Glomerular visceral epithelial cell (primary cell): ENCODE data around the gene TMEM135.

Experiments used
- DNase-seq: peaks from one replicate; pipeline ENCODE4 v3.0.0-alpha.2; 2016; ENCODE audit errors: extremely low spot score

The TMEM135 gene

DNA sequence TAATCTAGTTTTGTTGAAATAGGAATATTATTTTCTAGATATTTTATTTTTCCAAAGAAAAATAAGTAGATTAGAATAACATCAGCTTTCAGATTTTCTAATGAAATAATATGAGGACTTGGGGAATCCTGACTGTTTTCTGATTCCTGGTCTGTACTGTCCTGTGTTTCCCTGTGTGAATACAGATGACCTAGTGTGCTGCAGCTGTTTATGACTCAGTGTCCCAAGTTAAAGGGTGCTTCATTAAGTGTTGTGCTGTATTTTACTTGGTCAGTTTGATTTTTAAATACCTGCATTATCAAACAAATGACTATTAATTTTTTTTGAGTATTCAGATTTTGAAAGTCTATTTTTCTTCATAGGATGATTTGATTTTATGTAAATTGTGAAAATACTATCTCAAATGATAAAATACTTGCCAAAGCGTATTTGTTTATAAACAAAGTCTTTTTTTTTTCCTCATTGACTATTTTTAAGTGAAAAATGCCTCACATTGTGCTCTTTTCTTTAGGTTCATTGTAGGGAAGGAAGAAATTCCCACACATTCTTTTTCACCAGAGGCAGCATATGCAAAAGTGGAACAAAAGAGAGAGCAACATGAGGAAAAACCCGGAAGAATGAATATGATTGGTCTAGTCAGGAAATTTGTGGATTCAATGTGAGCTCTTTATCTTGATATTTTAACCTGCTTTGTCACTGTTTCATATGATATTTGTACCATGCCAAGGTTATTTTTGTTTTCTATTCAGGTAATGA is 264.2 kb downstream of the TMEM135 start:
- no peak for DNase-seq

DNA sequence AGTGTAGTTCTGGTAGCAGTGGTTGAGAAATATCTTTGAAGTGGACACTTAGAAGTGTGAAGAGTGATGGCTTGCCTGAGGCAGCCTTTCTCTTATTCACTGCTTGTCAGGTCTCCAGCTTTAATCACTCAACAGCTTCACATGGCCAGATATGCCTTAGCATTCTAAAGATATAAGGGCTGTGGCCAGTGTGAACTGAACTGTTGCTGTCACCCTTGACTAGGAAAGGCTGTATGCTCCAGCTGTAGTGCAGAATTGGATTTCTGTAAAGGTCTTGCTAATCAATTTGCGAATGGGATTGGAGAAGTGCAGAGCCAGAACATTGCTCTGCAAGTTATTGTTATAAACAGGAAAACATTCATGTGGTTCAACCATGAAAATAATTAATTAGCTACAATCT is 266.7 kb downstream of the TMEM135 start:
- no peak for DNase-seq

DNA sequence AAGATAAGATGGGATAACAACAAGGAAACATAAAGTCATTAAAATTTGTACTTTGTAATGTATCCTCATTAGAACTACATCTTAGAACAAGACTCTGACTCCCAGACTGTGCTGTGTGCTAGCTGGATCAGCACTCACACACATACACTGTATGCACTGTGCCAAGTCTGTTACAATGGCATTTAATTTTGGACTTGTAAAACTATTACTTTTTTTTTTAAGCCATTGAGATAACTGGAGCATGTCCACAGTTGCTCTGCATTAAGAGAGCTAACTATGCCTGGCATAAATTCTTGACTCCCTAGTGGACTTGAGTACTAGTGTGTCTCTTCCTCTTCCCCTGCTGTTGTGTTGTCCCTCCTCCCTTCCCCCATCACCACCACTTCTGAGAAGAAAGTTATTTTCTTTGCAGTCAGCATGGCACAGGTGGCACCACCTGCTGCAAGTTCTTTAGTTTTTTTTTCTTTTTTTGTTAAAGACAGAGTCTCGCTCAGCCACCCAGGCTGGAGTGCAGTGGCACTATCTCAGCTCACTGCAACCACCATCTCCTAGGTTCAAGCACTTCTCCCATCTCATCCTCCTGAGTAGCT is 268.6 kb downstream of the TMEM135 start:
- DNase-seq: no peak

DNA sequence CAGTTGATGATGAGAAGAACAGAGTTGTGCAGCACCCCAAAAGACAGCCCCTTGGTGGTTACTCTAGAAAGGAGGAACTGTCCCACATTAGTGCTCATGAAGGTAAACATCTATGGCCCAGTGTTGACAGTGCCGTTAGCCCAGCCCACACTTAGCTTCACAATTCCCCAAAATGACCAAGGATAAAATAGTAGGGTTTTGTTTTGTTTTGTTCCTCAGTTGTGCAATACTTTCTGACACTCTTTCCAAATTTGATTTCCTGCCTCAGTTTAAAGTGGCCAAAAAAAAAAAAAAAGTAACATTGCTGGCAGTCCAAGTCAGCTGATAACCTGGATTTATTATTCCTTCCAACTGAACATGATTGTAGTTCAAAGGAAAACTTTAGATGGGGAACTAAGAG is 269.4 kb downstream of the TMEM135 start:
- DNase-seq: no peak

DNA sequence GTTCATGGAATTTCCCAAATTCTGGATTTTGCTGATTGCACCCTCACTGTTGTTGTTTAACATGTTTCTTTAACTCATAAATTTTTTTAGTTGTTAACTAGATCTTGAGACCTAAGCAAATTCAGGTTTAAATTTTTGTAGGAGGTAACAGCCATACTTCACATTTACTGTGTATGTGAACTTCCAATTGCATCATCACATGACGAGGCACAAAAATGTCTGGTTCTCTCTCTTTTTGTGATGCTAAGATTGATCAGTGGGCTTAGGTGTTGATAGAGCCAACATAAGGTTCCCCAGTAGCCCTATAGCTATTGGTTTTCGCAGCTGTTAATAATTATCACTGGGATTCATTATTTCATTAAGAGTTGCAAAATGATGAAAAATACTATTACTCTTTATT is 277.5 kb downstream of the TMEM135 start:
- DNase-seq: no peak

DNA sequence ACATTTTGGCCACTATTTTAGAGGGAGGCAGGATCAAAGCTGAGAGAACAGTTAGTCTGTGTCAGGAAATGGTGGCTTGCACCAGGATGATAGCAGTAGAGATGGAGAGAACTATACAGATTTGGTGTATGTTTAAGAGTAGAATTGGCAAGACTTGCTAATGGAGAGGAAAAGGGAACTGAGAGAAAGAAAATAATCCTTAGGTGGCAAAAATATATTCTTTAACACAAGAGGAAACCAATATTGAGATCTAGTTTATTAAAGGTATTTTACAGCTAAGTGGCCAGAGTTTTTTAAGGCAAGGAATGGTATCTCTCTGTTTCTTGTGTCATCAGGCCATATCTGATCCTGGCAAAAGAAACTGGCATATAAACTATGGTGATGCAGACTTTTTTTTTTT is 278.8 kb downstream of the TMEM135 start:
- DNase-seq: no peak

DNA sequence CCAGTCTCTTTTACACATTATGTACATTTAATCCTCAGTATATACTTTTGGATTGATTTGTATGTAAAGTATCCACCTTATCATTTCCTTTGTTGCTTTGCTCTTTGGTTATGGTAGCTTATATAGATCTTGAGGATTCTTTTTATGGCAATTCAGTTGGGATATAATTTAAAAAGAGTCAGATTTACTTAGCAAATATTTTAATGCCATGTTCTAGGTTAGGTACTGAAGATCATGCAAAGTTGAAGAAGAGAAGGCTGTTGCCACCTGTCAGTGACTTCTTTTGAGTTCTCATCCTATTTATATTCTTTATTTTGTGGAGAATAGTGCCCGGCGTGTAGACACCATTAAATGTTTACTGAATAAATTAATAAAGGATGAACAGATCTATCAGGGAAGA is 279.7 kb downstream of the TMEM135 start:
- DNase-seq: no peak

DNA sequence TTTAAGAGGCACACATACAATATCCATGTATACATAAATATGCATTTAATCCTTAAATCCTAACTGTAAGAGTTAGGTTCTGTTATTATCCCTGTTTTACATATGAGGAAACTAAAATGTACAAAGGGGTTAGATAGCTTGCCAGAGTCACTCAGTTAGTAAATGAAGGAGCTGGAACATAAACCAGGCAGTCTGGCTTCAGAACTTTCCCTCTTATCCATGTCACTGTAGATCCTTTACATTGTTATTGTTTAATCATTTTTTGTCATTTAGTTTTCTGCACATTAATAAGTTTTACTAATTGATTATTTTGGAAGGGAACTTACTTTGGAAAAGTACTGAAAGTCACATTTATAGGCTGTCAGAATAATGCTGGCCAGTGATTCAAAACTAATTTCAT is 282.4 kb downstream of the TMEM135 start:
- DNase-seq: no peak

DNA sequence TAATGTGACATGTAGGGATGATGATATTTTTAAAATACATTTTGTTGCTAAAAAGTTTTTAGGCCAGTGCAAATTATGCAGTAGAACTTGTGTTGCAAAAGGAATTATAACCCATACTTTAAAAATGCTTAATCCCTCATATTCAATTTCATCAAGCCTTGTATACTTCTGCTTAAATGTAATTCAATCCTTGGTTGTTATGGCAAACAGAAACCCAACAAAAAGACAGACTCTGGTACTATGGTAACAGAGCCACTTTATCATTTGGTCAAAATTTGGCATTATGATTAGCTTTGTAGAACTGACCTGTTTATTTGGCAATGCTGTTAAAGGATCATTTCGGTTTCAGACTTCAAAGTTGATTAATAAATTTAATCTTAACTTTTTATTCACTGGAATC is 284.8 kb downstream of the TMEM135 start:
- DNase-seq: no peak

DNA sequence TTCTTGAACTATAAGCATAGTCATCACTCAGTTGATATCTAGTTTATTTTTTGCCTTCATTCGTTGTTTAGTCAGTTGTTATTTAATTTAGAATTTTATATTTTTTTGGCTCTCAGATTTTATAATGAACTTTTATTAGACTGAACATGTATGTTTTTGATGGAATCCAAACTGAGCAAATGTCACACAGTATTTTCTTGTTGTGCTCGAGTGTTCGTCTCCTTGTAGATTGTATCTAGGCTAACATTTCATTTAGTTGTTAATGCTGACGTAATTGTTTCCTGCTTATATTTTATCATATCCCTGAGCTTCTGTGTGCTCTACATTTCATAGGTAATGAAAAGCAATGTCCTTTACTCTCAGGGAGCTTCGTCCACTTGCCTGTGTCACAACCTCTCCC is 286.2 kb downstream of the TMEM135 start:
- no peak for DNase-seq

DNA sequence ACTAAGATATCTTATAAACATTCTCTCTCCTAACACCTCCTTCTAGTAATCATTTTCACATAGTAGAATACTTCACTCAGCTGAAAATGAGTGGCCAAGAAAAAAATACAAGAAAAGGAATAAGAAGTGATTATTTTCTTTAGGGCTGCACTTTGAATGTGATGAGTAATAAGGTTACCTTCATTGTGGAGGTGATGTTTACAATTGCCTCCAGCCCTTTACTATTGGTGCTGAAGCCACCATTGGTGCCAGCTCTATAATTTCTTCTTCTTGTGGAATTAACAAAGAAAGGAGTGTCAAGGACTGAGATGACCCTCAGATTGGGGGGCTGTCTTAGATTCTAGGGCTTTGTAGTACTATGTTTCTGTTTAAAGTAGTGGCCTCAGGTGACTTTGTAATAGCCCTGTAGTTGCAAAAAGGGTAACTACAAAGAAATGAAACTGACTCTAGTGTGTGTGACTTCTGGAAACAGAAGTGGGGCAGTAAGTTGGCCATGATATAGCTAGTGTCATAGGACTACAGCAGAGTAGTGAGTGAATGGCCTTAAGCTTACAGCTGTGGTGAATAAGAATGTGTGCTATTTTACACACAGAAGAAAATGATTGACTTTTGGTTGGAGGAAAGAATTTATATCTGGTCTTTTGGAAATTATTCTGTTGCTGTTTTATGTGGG is 287.2 kb downstream of the TMEM135 start:
- DNase-seq: peak; percentile 5

DNA sequence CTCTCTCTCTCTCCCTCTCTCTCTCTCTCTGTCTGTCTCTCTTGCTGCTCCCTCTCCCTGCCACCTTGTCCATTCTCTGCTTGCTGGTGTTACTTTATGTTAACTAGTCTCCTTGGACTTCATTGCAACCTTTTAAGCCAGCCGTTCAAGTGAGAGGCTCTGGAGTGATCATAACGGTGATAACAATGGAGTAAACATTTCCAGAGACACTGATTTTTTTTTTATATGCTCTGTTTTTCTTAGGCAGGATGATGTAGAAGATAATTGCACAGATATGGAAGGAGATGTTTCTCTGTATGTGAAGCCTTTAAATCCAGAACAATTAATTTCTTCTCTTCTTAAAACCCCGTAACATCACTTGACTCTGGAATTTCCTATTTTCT is 287.7 kb downstream of the TMEM135 start:
- no peak for DNase-seq

DNA sequence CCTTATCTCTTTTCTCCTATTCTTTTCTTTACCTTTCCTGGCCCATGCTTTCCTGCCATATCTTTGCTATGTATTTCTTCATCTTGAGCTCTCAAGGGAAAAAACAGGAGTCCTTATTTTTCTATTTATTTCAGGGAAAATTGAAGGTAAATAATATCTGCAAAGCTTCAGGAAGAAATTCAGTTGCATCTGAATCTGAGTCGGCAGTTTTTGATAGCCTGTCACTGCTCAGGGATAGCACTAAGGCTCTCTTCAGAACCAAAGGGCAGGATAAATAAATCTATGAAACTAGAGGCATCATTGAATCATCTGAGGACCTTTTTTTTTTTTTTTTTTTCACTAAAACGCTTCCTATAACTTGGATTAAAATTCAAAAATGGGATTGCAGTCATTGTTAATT is 288.9 kb downstream of the TMEM135 start:
- DNase-seq: no peak

DNA sequence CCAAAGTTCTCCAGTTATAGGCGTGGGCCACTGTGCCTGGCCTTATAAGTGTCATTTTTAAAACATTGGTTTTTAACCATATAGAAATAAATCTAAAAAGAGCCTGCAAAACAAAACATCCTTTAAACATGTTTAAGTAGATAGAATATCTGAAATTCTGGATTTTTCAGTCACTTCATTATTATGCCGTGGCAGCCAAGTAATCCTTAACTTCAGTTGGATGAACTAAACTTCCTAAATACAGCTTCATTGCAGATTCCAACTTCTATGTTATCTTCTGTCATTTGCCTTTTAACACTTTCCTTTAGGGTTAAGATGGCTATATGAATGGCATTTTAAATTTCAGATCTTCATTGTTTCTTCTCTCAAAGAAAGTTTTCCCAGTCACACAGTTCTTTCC is 291.4 kb downstream of the TMEM135 start:
- DNase-seq: no peak

DNA sequence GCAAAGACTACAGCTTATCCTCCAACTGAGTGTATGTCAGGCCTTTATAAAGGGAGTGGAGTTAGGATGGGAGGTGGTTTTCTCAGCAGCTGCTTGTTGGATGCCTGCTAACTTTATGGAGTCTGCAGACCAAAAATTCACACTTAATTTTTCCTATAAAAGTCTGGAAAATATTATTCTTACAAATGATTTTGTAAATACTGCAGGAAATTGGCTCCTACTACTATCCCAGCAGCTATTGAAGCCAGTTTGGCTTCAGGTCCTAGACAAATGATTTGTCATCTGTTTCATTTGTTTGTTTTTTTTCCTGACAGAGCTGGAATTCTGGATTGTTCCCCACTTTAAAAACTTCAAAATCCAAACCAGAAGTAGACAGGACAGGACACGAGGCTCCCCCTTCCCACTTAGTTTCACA is 292.5 kb downstream of the TMEM135 start:
- no peak for DNase-seq

DNA sequence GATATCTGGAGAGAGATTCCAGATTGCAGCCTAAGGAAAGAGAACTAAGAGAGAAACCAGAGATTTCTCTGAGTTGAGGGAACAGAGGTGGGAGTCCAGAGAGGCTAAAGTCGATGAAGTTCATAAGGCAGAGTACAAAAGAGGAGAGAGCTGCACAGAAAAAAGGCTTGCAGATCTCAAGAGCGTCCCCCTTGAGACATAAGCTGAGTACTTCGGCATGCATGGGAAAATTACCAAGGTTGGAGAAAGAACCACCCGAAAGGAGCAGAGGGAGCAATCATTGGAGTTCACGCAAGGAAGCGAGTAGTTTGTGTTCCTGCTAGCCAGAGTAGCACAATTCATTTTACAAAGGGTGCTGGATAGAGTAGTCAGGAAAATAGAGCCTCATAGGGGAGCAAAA is 293.5 kb downstream of the TMEM135 start:
- no peak for DNase-seq

DNA sequence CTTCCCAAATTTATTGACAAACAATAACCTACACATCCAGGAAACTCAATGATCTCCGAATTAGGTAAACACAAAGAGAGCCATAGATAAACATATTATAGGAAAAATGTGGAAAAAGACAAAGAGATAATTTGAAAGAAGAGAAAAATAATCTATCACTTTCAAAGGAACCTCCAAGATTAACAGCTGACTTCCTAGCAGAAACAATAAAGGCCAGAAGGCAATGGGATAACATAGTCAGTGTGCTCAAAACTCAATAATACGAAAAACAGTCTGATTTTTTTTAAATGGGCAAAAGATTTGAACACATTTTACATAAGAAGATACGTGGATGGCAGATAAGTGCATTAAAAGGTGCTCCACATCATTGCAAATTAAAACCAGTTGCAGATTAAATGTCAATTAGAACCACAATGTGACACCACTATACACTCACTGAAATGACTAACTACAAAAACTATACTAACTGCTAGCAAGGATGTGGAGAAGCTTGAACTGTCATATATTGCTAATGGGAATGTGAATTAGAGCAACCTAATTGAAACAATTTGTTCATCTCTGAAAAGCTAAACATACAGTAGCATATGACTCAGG is 300.4 kb downstream of the TMEM135 start:
- DNase-seq: no peak

DNA sequence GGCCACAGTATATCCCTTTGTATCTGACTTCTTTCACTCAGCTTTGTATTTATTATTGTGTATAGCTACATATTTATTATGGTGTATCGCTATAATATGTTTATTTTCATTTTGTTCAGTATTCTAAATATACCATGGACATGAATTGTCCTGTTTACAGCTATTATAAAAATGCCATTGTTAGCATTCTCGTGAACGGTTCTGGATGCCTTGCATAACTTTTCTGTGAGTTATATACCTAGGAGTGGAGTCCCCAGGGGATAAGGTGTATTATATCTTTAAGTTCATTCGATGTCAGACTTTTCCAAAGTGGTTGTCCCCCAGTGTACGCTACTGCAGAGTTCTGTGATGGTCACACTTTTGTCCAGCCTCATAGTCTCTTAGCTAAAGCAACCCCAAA is 301.7 kb downstream of the TMEM135 start:
- no peak for DNase-seq

DNA sequence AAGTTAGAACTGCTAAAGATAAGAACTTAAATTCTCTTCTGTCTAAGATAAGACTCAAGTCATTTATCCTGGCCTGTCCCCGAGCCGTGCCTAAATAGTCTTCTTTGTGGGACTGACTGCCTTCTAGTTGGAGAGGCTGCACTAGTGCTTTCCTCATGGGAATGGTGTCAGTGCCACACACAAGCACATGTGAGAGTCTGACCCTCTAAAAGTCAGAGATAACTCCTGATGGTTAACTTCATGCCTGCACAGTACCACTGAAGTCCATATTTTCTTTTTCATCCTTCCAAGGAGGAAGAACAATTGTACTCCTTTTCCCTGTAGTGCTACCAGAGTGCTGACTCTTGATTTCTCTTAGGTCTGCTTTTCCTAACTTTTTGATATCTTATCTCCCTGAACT is 309.7 kb downstream of the TMEM135 start:
- no peak for DNase-seq

DNA sequence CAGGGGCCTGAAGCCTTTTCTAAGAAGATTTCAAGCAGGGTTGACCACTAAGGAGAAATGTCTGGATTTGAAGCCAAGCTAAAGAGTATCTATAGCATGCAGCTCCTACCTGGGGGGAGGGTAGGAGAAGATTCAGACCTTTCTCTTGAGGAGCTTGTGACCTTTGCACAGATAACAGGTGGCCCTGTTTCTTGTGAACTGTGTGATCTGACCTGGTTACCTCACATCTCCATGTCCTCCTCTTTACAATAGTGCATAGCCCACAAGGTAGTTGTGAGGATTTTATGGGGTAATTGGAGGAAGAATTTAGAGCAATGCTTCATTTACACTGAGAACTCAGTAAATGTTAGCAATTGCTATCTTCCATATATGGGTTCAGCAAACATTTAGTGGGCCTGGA is 310.1 kb downstream of the TMEM135 start:
- no peak for DNase-seq

DNA sequence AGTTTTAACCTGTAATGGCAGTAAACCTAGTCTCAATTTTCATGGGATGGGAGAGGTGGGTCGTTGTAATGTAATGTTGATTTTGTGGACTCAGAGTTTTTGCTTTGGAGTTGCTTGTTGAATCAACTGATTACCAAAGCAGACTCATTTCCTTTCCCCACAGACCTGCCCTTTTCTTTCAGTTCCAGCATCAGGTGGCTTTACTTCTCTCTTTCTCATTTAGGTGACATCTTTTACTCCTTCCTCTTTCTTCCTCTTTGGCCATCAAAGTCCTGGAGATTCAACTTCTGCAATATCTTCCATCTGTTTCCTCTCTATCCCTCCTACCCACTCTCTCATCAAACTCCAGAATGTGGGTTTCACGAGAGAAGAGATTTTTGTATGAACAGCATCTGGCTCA is 313.9 kb downstream of the TMEM135 start:
- DNase-seq: no peak

DNA sequence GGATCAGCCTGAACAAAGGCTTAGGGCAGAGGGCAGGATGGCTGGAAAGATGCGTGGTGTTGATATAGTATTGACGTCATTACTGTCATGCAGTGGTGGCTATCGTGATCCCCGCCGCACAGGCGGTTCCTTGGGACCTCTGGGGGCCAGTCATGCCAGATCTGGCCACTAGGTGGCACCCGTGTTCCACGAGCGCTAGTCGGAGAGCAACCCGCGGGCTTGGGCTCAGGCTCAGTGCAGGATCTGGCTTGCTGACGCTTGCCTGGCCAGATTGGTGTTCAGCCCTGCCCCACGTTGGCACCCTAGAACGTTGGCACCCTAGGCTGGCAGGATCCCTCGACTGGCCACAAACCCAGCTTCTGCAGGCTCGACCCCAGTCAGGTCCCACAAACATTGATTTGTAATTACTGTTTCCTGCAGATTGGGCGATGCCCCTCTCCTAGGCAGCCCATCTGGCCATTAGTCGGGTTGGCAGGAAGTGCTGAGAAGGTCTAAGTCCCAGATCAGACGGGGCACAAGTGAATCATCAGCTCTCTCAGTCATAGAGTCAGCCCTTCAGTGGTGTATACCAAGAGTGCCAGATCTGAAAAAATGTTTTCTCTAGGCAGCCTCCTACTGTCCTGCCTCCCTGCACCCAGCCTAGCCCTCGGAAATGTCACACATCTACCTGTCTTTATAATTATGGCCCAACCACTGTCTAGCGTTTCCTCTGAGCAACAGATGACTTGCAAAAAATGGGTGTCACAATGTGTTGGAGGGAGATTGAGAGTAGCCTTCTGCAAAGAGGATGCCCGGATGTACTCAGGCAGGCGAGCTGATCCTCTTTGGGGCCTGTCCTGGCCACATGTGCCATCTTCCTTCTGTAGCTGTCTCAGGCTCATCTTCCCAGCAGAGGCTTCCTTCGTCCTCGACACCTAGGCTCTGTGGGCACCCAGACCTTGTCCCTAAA is 315.3 kb downstream of the TMEM135 start:
- peak; percentile 81 for DNase-seq
